GM19395 (cell line): ENCODE measurements around the gene PIH1D1.
"Not testable (repeated sequence)": the region's sequence is repeated elsewhere in the genome, so short reads cannot be mapped to it uniquely, and the experiment has no call there.

Experiments
- ATAC-seq: cut with Tn5 transposase; IDR thresholded peaks from one replicate; pipeline ENCODE4 v1.9.1; 2021; ENCODE audit warnings: mild to moderate bottlenecking, moderate library complexity; ENCODE audit not compliant: unreplicated experiment

PIH1D1 gene

DNA sequence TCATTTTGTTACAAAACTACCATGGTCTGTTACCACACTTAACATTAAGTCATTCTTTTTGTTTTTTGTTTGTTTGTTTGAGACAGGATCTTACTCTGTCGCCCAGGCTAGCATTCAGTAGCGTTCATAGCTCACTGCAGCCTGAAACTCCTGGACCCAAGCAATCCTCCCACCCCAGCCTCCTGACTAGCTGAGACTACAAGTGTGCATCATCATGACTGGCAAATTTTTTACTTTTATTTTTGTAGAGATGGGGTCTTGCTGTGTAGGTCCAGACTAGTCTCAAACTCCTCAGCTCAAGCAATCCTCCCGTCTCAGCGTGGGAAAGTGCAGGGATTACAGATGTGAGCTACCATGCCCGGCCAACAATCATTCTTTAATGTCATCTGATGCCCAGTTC, 4.7 kb upstream of the PIH1D1 start:
- no peak for ATAC-seq

DNA sequence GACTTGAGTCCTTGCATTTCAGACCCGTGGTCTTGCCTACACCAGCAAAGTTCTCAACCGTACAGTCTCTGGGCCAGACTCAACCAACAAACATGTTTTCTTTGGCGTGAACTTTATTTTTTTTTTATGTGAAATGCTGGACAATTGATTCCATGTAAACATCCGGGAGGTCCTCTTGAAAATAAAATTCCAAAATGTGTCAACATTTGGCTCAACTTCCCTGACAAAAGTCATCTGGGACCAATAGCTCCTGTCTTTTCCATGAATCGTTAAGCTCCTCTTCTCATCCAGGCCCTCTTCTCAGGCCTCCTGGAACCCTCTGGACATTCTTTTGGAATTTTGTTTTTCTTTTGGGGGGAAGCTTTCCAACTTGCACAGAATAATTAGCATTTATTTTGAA, 4.2 kb upstream of the PIH1D1 start:
- no peak for ATAC-seq

DNA sequence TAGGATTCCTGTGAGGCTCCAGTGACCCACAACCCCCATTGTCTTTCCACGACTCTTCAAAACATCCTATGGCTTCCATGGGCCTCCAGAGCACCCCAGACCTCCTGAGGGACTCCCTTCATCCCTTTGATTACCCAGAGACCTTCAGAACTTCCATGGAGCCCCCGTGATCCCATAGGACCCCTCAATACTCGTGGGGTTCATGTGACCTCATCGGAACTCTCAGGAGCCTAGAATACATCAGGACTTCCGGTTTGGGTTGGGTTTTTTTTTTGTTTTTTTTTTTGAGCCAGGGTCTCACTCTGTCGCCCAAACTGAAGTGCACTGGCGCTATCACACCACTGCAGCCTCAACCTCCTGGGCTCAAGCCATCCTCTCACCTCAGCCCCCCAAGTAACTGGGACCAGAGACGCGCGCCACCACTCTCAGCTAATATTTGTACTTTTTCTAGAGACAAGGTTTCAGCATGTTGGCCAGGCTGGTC, 2.2 kb upstream of the PIH1D1 start:
- ATAC-seq = no peak

DNA sequence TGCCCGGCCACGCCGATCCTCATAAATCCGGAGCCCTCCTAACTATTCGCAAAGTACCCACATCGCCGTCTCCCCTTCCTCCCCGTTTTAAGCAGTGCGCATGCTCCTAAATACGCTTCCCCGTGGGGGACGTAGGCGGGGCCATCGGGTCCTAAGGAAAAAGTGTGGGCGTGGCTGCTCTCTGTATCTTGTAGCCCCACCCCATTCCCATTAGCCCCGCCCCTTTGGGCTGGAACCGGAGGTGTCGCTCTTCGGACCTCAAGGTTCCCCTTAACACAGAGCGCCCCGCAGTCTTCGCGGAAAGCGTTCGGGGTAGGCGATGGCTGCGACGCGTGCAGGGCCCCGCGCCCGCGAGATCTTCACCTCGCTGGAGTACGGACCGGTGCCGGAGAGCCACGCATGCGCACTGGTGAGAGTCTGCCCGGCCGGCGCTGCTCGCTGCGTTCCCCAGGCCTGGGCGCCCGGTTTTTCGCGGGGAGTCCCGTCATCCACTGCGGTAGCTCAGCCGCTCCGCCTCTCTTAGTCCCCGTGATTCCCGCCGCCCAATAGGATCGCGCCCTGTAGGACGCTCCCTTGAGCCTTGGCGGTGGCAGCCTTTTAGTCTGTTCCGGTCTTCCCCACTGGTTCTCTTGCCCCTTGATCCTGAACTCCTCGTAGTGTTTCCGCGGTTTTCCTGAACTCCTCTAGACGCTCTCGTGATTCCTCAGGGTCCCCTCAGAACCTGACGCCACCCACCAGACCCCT, 1.6 kb upstream of the PIH1D1 start, which contains the start of gene ALDH16A1:
ALDH16A1 (plus strand) TSS at position 213 of the 744 bp plus-strand sequence; CDS start at position 320, 107 bp downstream.
- ATAC-seq = peak; percentile 74

DNA sequence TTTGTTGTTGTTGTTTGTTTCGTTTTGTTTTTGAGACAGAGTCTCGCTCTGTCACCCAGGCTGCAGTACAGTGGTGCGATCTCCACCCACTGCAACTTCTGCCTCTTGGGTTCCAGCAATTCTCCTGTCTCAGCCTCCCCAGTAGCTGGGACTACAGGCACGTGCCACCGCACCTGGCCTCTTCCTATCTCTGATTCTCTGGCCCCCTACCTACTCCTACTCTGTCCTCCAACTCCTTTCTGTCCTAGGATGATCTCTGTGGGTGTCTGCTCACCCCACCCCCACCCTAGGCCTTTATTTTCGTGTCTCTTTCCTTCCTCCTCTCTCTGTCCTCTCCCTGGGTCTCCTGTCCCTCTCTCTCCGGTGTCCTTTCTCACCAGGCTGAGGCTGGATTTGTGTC, 1.2 kb downstream of the PIH1D1 start:
- ATAC-seq = no peak

DNA sequence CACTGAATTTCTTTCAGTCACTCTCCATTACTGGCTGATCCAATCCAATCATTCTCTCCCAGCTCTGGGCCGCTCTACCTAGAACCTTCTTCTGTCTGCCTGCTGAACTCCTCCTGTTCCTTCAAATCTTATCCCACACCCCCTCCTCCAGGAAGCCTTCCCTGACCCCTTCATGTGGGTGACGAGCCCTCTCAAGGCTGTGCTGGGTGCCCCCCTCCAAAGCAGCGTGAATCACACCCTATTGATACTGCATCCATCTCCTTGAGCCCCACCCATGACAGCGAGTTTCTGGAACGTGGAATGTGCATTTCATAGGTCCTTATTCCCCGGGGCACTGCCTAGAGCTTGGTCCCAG, 3.2 kb downstream of the PIH1D1 start:
- ATAC-seq = no peak

DNA sequence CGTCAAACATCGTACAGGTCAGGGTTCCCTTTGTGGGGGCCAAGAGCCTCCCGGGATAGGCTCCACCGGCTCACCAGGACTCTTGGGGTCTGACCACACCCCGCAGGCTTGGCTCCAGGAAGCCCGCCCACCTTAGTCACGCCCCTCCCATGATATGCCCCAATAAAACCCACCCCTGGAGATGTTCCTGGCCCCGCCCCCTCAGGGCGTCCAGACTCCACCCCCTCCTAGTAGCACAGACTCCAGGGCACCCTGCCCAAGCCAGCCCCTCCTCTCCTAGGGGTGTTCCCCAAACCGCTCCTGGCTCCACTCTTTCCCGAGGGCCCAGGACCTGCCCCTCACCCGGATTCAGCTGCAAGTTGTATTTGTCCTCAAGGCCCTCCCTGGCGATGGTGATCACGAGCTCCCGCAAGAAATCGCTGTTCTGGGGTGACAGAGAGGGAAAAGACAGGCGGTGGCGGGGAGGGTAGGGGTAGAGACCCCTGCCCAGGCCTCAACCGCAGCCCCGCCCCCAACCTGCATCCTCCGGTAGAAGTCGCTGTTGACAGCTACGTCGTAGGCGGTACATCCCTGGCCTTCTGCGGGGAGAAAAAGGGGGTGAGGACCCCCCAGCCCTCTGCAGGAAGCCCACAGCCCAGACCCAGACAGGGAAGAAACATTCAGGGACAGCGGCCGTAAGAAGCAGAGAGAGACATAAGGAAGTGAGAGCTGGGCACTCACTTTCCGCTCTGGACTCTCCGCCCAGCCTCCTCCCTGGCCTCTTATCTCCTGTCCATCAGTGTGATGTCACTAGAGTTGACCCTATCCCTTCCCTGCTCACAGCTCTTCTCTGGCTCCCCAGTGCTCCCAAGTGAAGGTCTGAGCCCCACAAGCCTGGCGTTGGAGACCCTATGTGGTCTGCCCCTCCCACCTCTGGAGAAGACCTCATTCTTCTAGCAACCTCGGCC, 3.9 kb downstream of the PIH1D1 start:
- ATAC-seq = no peak

DNA sequence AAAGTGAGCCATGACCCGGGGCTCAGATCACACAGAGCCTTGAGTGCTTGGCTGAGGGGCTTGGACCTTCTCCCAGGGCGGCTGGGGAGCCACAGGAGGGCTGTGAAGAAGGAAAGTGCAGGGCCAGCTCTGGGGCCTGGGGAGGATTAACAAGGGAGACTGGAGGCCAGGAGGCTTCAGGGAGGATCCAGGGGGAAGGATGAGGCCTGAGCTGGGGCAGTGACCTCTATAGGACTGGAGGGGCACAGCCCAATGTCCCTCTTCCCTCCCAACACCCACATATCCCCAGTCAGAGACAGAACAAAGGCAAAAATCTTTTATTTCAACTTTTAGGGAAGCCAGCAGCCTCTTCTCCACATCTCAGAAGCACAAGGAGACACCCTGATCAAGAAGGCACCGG, 5.6 kb downstream of the PIH1D1 start:
- ATAC-seq = no peak

DNA sequence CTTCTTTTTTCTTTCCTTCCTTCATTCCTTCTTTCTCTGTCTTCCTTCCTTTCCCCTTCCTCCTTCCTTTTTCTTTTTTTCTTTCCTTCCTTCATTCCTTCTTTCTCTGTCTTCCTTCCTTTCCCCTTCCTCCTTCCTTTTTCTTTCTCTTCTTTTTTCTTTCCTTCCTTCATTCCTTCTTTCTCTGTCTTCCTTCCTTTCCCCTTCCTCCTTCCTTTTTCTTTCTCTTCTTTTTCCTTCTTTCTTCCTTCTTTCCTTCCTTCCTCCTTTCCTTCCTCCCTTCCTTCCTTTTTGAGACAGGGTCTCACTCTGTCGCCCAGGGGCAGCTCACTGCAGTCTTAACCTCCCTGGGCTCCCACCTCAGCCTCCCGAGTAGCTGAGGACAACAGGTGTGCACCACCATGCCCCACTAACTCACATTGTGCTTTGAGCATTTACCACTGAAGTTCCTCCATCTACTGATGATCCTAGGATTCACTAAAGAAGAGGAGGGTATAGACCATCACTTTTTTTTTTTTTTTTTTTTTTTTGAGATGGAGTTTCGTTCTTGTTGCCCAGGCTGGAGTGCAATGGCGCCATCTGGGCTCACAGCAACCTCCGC, 7.4 kb downstream of the PIH1D1 start:
- not testable (repeated sequence) for ATAC-seq

DNA sequence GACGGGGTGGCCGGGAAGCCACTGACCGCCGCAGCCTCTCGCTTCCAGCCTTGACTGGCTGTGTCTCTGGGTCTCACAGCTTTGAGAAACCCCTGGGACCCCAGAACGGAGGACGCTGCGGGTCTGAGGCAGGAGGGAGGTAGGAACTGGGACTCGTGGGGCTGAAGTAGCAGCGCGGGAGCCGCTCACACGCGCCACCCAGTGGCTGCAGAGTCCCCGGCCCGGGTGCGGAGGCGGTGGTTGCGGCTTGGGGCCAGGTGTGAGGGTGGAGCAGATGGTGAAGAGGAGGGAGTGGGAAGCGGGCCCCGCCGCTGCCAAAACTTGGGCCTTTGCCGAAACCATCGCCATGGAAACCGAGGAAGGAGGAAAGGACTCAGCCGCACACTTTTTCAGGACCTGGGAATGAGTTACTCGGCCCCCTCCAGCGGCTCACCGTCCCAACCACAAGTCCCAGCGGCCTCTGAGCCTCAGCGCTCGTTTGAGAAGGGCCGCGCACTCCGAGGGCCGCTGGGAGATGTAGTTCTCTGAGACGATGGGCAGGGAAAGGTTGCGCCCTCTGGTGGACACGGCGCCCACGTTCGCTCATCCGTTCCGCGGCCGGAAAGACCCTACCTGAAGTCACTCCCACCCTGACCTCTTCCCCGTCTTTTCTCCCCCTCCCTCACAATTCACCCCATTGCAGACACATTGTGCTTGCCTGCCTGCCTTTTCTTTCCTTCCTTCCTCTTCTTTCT, 8.1 kb downstream of the PIH1D1 start:
- ATAC-seq = peak; percentile 88

DNA sequence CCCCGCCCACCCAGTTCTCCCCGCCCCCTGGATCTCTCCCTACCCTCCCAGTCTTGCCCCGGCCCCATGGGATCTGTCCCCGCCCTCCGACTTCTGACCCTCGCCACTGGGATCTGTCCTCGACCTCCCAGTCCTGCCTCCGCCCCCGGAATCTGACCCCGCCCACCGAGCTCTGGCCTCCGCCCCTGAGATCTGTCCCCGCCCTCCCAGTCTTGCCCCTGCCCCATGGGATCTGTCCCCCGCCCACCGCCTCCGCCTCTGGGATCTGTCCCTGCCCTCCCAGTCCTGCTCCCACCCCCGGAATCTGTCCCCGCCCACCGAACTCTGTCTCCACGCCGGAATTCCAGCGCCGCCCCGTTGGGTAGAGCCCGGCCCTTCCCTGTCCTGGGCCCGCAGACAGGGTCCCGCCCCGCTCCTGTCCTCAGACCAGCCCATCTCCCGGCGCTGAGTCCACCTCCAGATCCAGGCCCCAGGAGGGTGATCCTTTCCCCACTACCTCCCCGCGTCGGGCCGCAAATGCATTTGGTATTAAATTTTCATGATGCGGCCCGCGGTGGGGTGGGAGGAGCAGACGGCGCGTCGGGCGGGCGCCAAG, 8.7 kb downstream of the PIH1D1 start:
- peak; percentile 13 for ATAC-seq

DNA sequence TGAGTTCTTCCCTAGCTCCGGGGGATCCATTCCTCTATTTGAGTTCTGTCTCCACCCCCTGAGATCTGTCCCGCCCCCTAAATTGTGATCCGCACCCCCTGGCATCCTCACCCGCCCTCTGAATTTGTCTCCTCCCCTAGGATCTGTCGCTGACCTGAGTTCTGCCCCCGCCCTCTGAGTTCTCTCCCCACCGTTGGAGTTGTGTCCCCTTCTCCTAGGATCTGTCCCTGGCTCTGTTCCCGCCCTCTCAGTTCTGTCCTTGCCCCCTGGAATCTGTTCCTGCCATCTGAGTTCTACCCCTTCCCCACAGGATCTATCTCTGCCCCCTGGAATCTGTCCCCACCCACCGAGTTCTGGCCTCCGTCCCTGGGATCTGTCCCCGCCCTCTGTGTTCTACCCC, 9.3 kb downstream of the PIH1D1 start:
- ATAC-seq = no peak

DNA sequence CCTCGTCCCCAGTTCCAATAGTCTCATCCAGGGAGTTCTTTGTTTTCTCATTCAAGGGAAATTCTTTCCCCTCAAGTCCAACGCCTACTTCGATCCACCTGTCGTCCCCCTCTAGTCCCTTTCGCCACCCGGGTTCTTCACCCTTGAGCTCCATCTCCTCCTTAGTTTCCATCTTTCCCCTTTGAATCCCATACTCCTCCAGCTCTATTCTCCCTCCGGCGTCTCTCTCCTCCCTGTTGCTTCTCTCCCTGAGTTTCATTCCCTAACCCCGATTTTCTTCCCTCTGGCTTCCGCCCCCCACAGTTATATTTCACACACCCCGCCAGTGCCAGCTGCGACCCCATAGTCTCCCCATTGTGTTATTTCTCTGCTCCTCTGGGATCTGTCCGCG, 9.7 kb downstream of the PIH1D1 start:
- no peak for ATAC-seq

DNA sequence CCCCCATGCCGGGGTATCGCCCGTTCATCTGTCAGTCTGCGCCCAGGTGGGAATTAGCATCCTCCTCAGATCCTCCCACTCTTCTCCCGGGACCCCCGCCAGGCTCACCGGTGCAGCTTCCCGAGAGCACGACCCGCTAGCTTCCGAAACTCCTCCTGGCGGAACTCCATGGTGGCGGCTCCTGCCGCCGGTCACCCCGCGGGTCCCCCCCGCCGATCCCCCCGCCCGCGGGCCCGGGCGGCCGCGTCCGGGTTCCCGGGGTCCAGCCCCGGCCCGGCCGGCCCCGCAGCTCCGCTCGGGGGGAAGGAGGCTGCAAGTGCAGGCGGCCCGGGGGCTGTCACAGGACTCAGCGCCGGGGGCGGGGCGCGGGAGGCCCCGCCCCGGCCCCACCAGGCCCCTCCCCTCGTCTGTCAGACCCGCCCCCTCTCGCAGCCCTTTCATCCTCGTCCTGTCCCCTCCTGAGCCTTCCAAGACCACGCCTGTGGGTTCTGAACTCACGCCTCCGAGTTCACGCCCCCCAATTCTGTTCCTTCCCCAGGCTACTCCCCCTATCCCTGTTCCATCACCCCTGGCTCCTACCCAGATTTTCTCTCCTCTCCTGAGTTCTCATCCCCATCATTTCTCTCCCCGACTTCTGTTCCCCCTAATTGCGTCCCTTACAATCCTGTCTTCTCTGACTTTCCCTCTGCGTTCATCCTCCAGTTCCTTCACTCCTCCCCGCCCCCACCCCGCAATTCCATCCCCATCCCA, 10.2 kb downstream of the PIH1D1 start, which contains the start of gene SLC17A7:
SLC17A7 (minus strand) TSS at position 318 of the 750 bp plus-strand sequence; CDS start at position 170, 148 bp downstream.
- ATAC-seq = no peak

DNA sequence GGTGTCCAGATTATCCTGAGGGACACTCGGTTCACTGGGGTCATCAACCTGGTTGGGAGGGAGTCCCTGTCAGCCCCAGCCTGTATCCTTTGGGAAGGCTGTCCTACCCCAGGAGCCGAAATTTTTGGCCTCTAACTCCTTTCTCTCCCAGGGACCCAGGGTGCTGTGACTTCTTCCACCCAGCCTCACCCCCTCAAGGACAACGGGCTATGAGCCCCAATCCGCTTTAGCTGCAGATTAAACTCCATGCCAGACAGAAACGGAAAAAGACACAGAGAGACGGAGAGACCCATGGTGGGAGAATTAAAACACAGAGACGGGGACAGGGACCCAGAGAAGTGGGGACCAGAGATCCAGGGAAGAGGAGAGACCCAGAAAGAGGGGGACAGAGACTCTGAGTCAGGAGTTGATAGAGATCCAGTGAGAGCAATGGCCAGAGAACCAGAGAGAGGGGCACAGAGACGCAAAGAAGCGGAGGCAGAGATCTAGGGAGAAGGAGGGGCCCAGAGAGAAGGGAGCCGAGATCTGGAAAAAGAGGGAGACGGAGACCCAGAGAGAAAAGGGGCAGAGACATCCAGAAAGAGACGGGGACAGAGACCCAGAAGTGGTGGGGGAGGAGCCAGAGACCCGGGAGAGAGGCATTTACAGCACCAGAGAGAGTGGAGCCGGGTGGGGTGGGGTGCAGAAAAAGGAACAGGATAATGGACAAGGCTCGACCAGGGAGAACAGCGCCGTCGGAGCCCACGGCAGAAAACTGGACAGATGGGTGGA, 11.0 kb downstream of the PIH1D1 start:
- ATAC-seq = no peak

DNA sequence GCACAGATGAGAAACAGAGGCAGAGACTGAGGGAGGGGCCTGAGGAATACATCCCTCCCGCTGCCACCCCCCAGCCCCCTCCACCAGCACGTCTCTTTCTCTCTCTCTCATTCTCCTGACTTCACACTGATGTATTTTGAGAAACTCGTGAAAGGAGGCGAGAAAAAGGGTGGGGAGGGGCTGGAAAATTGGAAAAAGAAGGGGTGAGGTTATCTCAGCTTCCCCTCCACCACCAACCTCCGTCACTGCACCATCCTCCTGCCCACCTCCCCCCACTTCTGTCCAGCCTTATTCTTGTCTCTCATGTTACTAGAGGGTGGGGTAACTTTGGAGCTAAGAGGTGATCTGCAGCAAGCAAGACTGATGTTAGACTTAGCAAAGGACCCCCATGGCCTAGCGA, 11.8 kb downstream of the PIH1D1 start:
- no peak for ATAC-seq

DNA sequence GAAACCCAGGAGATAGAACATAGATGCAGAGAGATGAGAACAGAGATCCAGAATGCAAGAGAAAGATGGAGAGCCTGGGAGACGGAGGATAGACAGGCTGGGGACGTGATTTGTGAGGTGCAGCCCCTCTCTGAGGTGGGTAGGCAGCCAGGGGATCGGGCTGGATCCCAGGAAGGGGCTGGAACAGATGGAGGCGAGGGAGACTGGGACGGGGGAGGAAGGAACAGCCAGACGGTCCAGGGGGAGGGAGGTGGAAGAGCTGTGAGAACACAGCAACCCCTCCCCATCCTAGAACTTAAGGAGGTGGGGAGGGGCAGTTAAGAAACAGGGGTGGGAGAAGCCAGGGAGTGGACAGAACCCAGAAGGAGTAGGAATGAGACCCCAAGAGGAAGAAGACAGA, 13.4 kb downstream of the PIH1D1 start:
- ATAC-seq = no peak

DNA sequence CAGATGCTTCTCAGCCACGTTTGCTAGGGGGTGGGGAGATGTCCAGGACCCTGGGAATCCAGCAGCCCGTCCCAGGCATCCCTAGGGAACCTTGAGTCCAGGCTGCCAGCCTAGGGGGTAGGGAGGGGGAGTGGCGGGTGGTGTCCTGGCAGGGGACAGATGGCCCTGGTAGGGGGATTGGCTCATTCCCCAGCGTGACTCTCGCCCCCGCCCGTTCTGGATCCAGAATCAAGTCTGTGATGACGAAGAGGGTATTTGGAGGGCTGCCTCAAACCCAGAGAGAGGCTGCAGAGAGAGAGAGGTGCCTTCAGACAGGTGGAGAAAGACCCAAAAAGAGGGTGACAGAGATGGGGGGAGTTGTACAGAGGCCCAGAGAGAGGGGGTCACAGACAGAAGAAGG, 14.4 kb downstream of the PIH1D1 start:
- ATAC-seq = no peak
